Ovary (tissue), 3 donors: Measurements from ENCODE around the gene GLI3.

Experiments
- EP300 ChIP-seq: sonication (generic); formaldehyde crosslinking; IDR thresholded peaks from one replicate; pipeline ENCODE4 v1.6.1; 2017; ENCODE audit warnings: antibody characterized with exemption
- POLR2A ChIP-seq: fragments of 450-650 bp; IDR thresholded peaks from one replicate; pipeline ENCODE4 v1.6.1; 2017; ENCODE audit warnings: antibody characterized with exemption, mild to moderate bottlenecking, moderate library complexity
- TF ChIP-seq, protein P1 (sequence below), 3 donors: fragments of 450-650 bp in 2 of 3; fragments of 200-600 bp in 1 of 3; IDR thresholded peaks; one replicate each; pipeline versions ENCODE4 v1.5.1 to v1.8.0; 2016 to 2022; ENCODE audit warnings: antibody characterized with exemption in 3 of 3, mild to moderate bottlenecking in 1 of 3
- donor health status: DM: no; HTN: no; CAD: no.

DNA sequence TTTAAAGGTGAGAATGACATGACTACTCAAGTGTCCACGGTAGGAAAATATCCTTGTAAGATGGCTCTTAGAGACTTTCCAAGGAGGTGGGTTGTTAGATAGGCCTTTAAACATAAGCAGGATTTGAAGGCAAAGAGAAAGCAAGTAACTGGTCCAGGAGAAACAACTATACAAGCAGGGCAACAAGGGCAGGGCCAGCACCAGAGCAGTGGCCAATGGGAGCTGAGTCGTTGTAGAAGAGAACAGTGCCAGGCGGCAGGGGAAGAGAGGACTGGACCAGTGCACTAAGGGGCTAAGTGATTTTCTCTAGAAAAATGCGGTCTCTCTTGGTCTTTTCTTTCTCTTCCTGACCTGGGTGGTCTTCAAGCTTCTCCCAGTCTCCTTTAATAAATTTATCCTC is 94.9 kb downstream of the GLI3 start:
- TF ChIP-seq EP300 = no peak
- TF ChIP-seq, protein P1, sequence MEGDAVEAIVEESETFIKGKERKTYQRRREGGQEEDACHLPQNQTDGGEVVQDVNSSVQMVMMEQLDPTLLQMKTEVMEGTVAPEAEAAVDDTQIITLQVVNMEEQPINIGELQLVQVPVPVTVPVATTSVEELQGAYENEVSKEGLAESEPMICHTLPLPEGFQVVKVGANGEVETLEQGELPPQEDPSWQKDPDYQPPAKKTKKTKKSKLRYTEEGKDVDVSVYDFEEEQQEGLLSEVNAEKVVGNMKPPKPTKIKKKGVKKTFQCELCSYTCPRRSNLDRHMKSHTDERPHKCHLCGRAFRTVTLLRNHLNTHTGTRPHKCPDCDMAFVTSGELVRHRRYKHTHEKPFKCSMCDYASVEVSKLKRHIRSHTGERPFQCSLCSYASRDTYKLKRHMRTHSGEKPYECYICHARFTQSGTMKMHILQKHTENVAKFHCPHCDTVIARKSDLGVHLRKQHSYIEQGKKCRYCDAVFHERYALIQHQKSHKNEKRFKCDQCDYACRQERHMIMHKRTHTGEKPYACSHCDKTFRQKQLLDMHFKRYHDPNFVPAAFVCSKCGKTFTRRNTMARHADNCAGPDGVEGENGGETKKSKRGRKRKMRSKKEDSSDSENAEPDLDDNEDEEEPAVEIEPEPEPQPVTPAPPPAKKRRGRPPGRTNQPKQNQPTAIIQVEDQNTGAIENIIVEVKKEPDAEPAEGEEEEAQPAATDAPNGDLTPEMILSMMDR (IDR thresholded peaks at IDR 0.05) = no peak
- TF ChIP-seq POLR2A = no peak
